ENCODE results near the gene IFT25.

The IFT25 gene

GRCh38 chr1:53956308-53957168, 11.0 kb upstream of the IFT25 start:
- no peak for DNase-seq (ENCODE audit: low spot score)

GRCh38 chr1:53954128-53954527, 8.6 kb upstream of the IFT25 start:
- DNase-seq (ENCODE audit: low spot score) = no peak

GRCh38 chr1:53951697-53952096, 6.2 kb upstream of the IFT25 start:
- DNase-seq (ENCODE audit: low spot score) = no peak

- no peak for DNase-seq (ENCODE audit: low spot score)
These were observed 3.8 kb upstream of the IFT25 start for GRCh38 chr1:53949023-53949990.

- no peak for DNase-seq (ENCODE audit: low spot score)
These were observed 2.8 kb upstream of the IFT25 start for GRCh38 chr1:53948291-53948690.

- DNase-seq (ENCODE audit: low spot score) = no peak
These were observed 1.8 kb upstream of the IFT25 start for GRCh38 chr1:53947172-53947907.

- no peak for DNase-seq (ENCODE audit: low spot score)
These were observed 1.0 kb upstream of the IFT25 start, which contains the start of gene LRRC42 for GRCh38 chr1:53946252-53947171. TSS of gene LRRC42 (plus strand) at chr1:53946350. CDS start at chr1:53952000, 5,650 bp downstream.

- no peak for DNase-seq (ENCODE audit: low spot score)
These were observed 391 bp downstream of the IFT25 start for GRCh38 chr1:53945183-53945432.

GRCh38 chr1:53944469-53945182, 873 bp downstream of the IFT25 start:
- no peak for DNase-seq (ENCODE audit: low spot score)

- no peak for DNase-seq (ENCODE audit: low spot score)
These were observed 1.9 kb downstream of the IFT25 start for GRCh38 chr1:53943490-53944043.

GRCh38 chr1:53943090-53943489, 2.4 kb downstream of the IFT25 start:
- no peak for DNase-seq (ENCODE audit: low spot score)

- no peak for DNase-seq (ENCODE audit: low spot score)
These were observed 3.2 kb downstream of the IFT25 start for GRCh38 chr1:53942127-53942957.

- DNase-seq (ENCODE audit: low spot score) = no peak
These were observed 7.2 kb downstream of the IFT25 start for GRCh38 chr1:53938136-53938830.

GRCh38 chr1:53936430-53936829, 9.1 kb downstream of the IFT25 start:
- DNase-seq (ENCODE audit: low spot score) = no peak

GRCh38 chr1:53934170-53934765, 11.2 kb downstream of the IFT25 start:
- DNase-seq (ENCODE audit: low spot score) = no peak

GRCh38 chr1:53931523-53931922, 14.0 kb downstream of the IFT25 start:
- DNase-seq (ENCODE audit: low spot score) = no peak

- DNase-seq (ENCODE audit: low spot score) = no peak
These were observed 14.6 kb downstream of the IFT25 start for GRCh38 chr1:53930932-53931331.

GRCh38 chr1:53929246-53929960, 16.1 kb downstream of the IFT25 start:
- DNase-seq (ENCODE audit: low spot score) = no peak

Data from COLO829 (cell line).